Measurements from ENCODE around the gene DLL1.
A peak's percentile ranks its signal among the peaks of the same experiment; 100 is the strongest.

The DLL1 gene

GRCh38 chr6:170281331-170282292, 9.3 kb downstream of the DLL1 start:
- no peak for DNase-seq

GRCh38 chr6:170280689-170281045, 10.2 kb downstream of the DLL1 start:
- peak; percentile 87 for DNase-seq

GRCh38 chr6:170279977-170280688, 10.7 kb downstream of the DLL1 start:
- DNase-seq: peak; percentile 97

- DNase-seq: no peak
Observed at GRCh38 chr6:170279426-170279825, 11.5 kb downstream of the DLL1 start.

GRCh38 chr6:170278743-170279094, 12.2 kb downstream of the DLL1 start:
- no peak for DNase-seq

GRCh38 chr6:170277893-170278742, 12.8 kb downstream of the DLL1 start:
- no peak for DNase-seq

GRCh38 chr6:170276369-170277057, 14.4 kb downstream of the DLL1 start:
- no peak for DNase-seq

GRCh38 chr6:170274713-170275560, 15.9 kb downstream of the DLL1 start:
- DNase-seq: no peak

GRCh38 chr6:170273681-170274080, 17.2 kb downstream of the DLL1 start:
- DNase-seq: no peak

GRCh38 chr6:170273191-170273590, 17.7 kb downstream of the DLL1 start:
- no peak for DNase-seq

- no peak for DNase-seq
Observed at GRCh38 chr6:170272341-170273065, 18.4 kb downstream of the DLL1 start.

GRCh38 chr6:170271771-170272314, 19.0 kb downstream of the DLL1 start:
- DNase-seq: no peak

GRCh38 chr6:170270984-170271593, 19.8 kb downstream of the DLL1 start:
- no peak for DNase-seq

GRCh38 chr6:170269846-170270541, 20.9 kb downstream of the DLL1 start:
- DNase-seq: peak; percentile 51

GRCh38 chr6:170269151-170269845, 21.6 kb downstream of the DLL1 start:
- peak; percentile 83 for DNase-seq

- no peak for DNase-seq
Observed at GRCh38 chr6:170268216-170269129, 22.4 kb downstream of the DLL1 start.

GRCh38 chr6:170267688-170268087, 23.2 kb downstream of the DLL1 start:
- DNase-seq: no peak
